NCI-H2227 treated with DMSO at 0.1 percent for 48 hours (cell line): ENCODE data around the gene SLC22A15.
"Not testable (repeated sequence)": the region's sequence is repeated elsewhere in the genome, so short reads cannot be mapped to it uniquely, and the experiment has no call there.

Source experiments
- DNase-seq: peaks from one replicate; lab custom pipeline; 2025; lab: John Stamatoyannopoulos, UW

Gene SLC22A15

GRCh38 chr1:115976062-115976920 is at the start of gene SLC22A15:
Gene SLC22A15 (plus strand): TSS chr1:115976513. CDS start chr1:115976628, 115 bp downstream.
- peak; percentile 42 for DNase-seq

- DNase-seq = no peak
Measured at GRCh38 chr1:115927971-115928370, 48.3 kb upstream of the SLC22A15 start.

- DNase-seq = no peak
Measured at GRCh38 chr1:115929881-115930280, 46.4 kb upstream of the SLC22A15 start.

GRCh38 chr1:115933625-115934024 is 42.7 kb upstream of the SLC22A15 start:
- DNase-seq = no peak

- no peak for DNase-seq
Measured at GRCh38 chr1:115939455-115939854, 36.9 kb upstream of the SLC22A15 start.

GRCh38 chr1:115946116-115946515 is 30.2 kb upstream of the SLC22A15 start:
- DNase-seq = no peak

- no peak for DNase-seq
Measured at GRCh38 chr1:115949156-115949555, 27.2 kb upstream of the SLC22A15 start.

GRCh38 chr1:115951560-115951959 is 24.8 kb upstream of the SLC22A15 start:
- no peak for DNase-seq

- DNase-seq = no peak
Measured at GRCh38 chr1:115952547-115952946, 23.8 kb upstream of the SLC22A15 start.

GRCh38 chr1:115953180-115953579 is 23.1 kb upstream of the SLC22A15 start:
- DNase-seq = no peak

GRCh38 chr1:115954684-115955083 is 21.6 kb upstream of the SLC22A15 start:
- no peak for DNase-seq

GRCh38 chr1:115955228-115955627 is 21.1 kb upstream of the SLC22A15 start:
- no peak for DNase-seq

GRCh38 chr1:115958866-115959265 is 17.4 kb upstream of the SLC22A15 start:
- DNase-seq = no peak

- DNase-seq = peak; percentile 59
Measured at GRCh38 chr1:115969509-115969908, 6.8 kb upstream of the SLC22A15 start.

GRCh38 chr1:115971778-115972177 is 4.5 kb upstream of the SLC22A15 start:
- DNase-seq = not testable (repeated sequence)

- no peak for DNase-seq
Measured at GRCh38 chr1:115973154-115973553, 3.2 kb upstream of the SLC22A15 start.

- DNase-seq = no peak
Measured at GRCh38 chr1:115975569-115976061, 698 bp upstream of the SLC22A15 start.

GRCh38 chr1:115976921-115977498 is 697 bp downstream of the SLC22A15 start:
- DNase-seq = peak; percentile 58

GRCh38 chr1:115977499-115978258 is 1.4 kb downstream of the SLC22A15 start:
- peak; percentile 54 for DNase-seq

- no peak for DNase-seq
Measured at GRCh38 chr1:115978292-115978941, 2.1 kb downstream of the SLC22A15 start.

GRCh38 chr1:115980156-115980555 is 3.8 kb downstream of the SLC22A15 start:
- no peak for DNase-seq
